Ammon's horn (tissue), 1 donor: ENCODE data around the gene NARS2.
"Not testable (repeated sequence)": the region's sequence is repeated elsewhere in the genome, so short reads cannot be mapped to it uniquely, and the experiment has no call there.

Experiments
- DNase-seq: peaks from one replicate; pipeline ENCODE4 v3.0.0-alpha.2; 2016; ENCODE audit warnings: low spot score

Gene NARS2

GRCh38 chr11:78478536-78478935, 96.1 kb downstream of the NARS2 start:
- no peak for DNase-seq

- DNase-seq: no peak
Measured at GRCh38 chr11:78476066-78476465, 98.6 kb downstream of the NARS2 start.

GRCh38 chr11:78474451-78474850, 100.2 kb downstream of the NARS2 start:
- DNase-seq: no peak

- no peak for DNase-seq
Measured at GRCh38 chr11:78472905-78473304, 101.8 kb downstream of the NARS2 start.

GRCh38 chr11:78472382-78472781, 102.3 kb downstream of the NARS2 start:
- no peak for DNase-seq

- DNase-seq: no peak
Measured at GRCh38 chr11:78470861-78471442, 103.7 kb downstream of the NARS2 start.

GRCh38 chr11:78469896-78470295, 104.8 kb downstream of the NARS2 start:
- DNase-seq: no peak

GRCh38 chr11:78467931-78468330, 106.7 kb downstream of the NARS2 start:
- DNase-seq: no peak

- no peak for DNase-seq
Measured at GRCh38 chr11:78467370-78467769, 107.3 kb downstream of the NARS2 start.

- no peak for DNase-seq
Measured at GRCh38 chr11:78465169-78465942, 109.3 kb downstream of the NARS2 start.

GRCh38 chr11:78464787-78465168, 109.9 kb downstream of the NARS2 start:
- not testable (repeated sequence) for DNase-seq

GRCh38 chr11:78460471-78460870, 114.2 kb downstream of the NARS2 start:
- DNase-seq: no peak

GRCh38 chr11:78459738-78460137, 114.9 kb downstream of the NARS2 start:
- no peak for DNase-seq

GRCh38 chr11:78457448-78457847, 117.2 kb downstream of the NARS2 start:
- DNase-seq: no peak

- DNase-seq: no peak
Measured at GRCh38 chr11:78453140-78453935, 121.3 kb downstream of the NARS2 start.

GRCh38 chr11:78451371-78452150, 123.1 kb downstream of the NARS2 start:
- DNase-seq: no peak

- DNase-seq: no peak
Measured at GRCh38 chr11:78450866-78451265, 123.8 kb downstream of the NARS2 start.

- no peak for DNase-seq
Measured at GRCh38 chr11:78449866-78450265, 124.8 kb downstream of the NARS2 start.

- no peak for DNase-seq
Measured at GRCh38 chr11:78446210-78446609, 128.5 kb downstream of the NARS2 start.

GRCh38 chr11:78444726-78445125, 129.9 kb downstream of the NARS2 start:
- DNase-seq: no peak

- DNase-seq: no peak
Measured at GRCh38 chr11:78441956-78442355, 132.7 kb downstream of the NARS2 start.

- DNase-seq: no peak
Measured at GRCh38 chr11:78438298-78438975, 136.2 kb downstream of the NARS2 start.
